HG03196 (cell line): ENCODE data around the gene PLEKHG1.

Source experiments
- ATAC-seq: cut with Tn5 transposase; IDR thresholded peaks from one replicate; pipeline ENCODE4 v1.9.1; 2021; ENCODE audit not compliant: unreplicated experiment

The PLEKHG1 gene

DNA sequence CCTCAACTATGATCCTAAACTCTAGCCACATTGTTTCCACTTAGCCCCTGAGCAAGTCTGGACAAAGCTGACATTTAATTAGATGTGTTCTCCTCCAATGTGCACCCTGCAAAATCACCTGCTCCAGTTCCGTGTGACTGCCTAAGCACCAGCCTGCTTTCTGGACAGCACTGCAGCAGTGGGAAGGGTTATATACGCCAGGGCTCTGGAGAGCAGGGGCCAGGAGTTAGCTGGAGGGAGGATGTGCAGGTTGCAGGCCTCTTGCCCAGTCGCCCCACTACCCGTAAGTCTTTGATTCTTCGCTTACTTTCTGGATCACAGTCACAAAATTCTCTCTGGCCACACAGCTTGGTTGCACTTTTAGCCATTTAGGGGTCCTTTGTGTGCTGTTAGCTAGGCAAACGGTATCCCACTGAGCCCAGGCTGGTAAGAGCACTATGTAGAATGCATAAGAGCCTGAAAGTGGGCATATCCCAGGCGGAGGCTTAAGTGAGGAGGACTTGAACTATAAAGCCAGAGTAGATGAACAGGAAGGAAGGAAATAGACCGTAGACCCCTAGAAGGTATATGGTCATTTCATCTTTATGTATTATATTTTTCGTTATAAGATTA lies 10.7 kb upstream of the PLEKHG1 start:
- ATAC-seq = no peak

DNA sequence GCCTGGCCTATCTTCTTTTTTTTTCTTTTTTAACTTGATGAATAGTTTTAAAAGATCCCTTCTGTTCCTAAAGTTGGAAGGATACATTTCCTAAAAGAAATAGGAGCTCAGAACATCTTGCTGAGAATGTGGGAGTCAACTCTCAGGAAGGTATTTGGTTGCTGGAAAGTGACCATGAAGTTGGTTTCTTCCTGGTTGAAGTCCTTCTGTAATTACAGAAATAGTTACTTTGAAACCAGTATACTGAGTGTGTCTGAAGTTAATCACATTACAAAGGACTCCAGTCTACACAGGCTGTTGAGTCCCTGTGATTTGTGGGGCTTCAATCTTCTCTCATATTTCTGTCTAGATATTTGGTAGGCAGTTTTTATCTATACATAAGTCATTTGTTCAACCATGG lies 9.8 kb upstream of the PLEKHG1 start:
- ATAC-seq = no peak

DNA sequence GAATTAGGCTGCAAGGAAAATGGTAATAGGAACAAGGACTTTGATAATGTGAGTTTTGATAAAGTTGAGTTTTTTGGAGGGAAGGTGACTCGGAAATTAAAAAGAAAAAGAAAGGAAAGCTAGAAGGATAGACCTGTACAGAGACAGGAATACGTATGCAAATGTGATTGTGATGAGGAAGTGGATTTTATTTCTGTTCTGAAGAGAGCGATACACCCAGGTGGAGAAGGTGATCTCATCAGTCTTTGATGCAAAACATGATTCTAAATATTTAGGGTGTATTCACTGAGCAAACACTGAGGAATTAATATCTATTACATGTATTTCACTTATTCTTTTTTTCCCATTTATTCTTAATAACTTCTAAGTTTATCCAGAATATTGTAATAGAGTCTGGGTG lies 9.2 kb upstream of the PLEKHG1 start:
- ATAC-seq = no peak

- no peak for ATAC-seq
Observed at GRCh38 chr6:150592377-150592995, 7.2 kb upstream of the PLEKHG1 start.

- no peak for ATAC-seq
Observed at GRCh38 chr6:150593119-150593518, 6.6 kb upstream of the PLEKHG1 start.

DNA sequence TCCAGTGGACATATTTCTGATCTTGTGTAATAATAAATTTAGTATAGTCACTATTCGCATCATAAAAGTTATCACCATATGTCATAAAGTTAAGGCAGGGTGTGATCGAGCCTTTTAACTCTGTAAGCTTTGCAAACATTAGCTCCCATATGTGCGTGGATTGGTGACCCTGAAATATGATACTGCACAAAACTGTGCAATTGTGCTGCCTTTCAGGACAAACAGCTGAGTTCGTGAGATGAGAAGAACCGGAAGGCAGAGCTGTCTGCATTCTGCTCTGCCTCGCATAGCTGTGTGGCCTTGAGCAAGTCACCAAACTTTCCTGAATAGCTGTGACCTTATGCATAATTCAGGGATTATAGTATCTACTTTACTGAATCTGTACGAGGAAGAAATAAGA lies 3.2 kb upstream of the PLEKHG1 start:
- no peak for ATAC-seq

- no peak for ATAC-seq
Observed at GRCh38 chr6:150598401-150598800, 1.3 kb upstream of the PLEKHG1 start.

DNA sequence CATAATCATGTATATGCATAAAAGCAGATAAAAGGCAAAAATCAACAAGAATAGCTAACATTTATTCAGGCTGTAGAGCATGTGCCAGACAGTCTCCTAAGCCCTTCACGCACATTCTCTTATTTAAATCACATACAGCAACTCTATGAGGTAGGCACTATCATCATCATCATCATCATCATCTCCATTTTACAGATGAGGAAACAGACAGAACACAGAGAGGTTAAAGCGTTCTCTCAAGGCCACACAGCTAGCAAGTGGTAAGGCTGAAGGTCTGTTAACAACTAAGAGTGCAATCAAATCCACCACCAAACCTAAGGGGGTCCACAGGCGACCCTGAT lies 857 bp upstream of the PLEKHG1 start:
- ATAC-seq = no peak

DNA sequence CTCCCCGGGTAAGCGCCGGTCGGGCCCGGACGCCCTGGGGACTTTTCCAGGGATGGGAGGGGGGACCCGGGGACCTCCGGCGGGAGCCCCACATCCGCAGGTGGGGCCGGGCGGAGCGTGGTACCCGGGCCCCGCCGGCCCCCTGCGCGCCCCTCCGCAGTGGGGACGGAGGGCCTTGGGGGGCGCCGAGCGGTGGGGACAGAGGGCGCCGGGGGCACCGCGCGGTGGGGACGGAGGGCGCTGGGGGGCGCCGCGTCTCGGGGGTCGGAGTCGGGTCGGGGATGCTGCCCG lies 270 bp downstream of the PLEKHG1 start:
- peak; percentile 14 for ATAC-seq

- ATAC-seq = peak; percentile 67
Observed at GRCh38 chr6:150600301-150601017, 774 bp downstream of the PLEKHG1 start.

GRCh38 chr6:150601439-150601838 lies 1.8 kb downstream of the PLEKHG1 start:
- ATAC-seq = no peak

- ATAC-seq = no peak
Observed at GRCh38 chr6:150603176-150603575, 3.5 kb downstream of the PLEKHG1 start.

DNA sequence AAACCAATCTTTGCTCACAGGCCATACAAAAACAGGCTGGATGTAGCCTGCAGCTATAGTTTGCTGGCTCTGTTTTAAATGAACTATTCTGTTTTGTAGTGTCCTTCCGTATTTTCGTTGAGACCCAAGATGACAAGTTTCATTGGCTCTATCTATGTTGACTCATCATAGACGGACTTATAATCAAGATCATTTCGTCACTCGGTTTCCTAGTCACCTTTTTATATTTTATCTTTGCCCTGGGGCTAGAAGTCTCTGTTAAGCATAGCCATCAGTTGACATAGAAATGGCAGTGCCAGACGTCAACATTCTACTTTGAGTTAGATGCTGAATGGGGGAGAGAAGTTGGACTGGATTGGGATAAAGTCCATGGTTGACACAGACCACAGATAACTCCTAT lies 4.8 kb downstream of the PLEKHG1 start:
- no peak for ATAC-seq

DNA sequence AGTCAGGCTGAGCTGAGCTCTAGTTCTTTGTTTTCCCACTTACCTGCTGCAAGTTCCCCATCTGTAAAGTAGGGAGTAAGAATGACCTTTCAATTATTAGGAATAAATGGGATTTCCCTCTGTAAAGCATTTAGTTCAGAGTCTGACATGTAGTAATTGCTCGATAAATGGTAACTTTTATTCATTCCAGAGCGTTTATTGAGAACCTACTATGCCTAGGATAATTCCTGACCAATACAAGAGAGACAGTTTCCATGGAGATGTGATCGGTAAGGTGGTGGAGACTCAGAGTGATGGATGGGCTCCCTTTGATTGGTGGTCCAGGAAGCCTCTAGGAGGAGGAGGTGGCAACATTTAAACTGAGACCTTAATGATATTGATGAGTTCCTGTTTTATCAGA lies 5.6 kb downstream of the PLEKHG1 start:
- ATAC-seq = no peak

DNA sequence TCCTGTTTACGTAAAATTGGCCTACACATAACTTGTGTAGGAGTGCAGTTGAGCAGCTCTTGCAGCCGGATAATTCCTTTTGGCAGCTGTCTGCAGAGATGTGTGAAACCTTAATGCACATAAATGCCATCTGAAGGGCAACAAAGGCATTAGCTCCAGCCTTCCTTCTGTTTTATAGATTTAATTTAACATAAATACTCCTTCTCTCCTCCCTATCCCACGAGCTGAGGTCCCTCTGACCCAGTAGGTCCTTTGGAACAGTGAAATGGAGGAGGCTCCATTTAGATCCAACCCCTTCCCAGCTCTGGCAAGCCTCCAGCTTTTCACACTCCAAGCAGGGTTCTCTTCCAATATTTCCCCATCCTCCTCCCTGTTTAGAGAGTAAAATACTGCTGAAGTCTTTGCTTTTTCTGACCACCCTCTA lies 6.5 kb downstream of the PLEKHG1 start:
- ATAC-seq = no peak

DNA sequence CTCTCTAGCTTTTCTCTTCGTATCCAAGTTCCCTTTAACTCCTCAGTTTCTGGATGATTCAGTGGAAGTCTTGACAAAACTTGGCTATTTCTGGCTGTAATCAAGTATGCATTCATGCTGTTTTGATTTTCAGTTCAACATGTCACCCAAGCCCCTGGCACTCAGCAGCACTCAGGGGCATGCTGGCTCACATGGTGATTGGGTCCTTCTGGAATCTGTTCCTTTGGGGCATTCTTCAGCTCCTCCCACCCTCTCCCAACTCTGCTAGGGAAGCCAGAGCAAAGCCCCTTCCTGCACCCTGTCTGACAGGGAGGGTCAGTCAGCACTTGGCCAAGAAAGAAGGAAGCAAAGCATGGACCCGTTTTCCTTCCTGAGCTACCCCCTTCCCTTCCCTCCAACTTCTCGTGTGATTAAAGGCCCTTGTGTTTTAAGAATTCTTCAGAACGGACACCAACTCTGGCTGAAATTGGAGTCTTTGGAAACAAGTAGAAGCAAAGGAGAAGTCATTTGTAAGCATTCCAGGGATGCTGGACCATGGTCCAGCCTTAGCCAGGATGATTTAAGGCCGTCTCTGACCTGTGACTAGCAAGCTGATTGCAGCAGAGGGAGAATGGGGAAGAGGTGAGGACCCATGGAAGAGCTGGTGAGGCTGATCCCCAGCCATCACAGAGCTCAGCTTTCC lies 7.1 kb downstream of the PLEKHG1 start:
- ATAC-seq = no peak

GRCh38 chr6:150607329-150607650 lies 7.6 kb downstream of the PLEKHG1 start:
- no peak for ATAC-seq

DNA sequence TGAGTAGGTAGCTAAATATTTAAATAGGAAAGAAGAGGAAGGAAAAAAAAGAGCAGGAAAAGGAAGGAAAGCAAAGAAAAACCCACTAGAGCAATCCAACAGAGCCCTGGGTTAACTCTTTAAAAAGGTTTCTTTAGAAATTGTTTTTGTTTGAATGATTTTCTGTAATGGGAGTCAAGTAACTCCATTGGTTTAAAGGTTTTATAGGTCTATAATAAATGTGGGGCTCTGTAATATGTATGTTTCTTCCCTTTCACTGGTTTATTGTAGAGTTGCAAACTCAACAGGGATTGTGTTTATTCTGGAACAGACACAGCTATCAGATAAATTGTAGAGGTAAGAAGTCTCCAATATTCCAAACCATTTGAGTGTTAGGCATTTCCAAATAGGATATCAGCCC lies 10.9 kb downstream of the PLEKHG1 start:
- ATAC-seq = no peak

GRCh38 chr6:150613269-150613668 lies 13.6 kb downstream of the PLEKHG1 start:
- ATAC-seq = no peak

DNA sequence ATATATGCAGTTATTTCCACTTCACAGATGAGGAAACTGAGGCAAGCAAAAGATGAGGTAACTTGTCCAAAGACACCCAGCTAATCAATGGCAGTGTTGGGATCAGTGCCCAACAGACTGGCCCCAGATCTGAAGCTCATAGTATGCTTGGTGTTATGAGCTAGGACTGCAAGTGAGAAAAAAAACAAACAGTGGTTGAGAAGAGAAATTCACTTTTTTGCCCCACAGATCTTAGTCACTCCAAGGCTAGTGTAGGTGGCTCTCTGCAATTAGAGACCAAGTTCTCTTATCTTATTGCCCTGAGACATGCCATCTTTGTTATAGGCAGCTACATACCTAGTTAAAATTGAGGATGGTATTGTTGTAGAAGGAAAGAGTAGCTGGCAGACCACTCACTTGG lies 16.3 kb downstream of the PLEKHG1 start:
- no peak for ATAC-seq

- ATAC-seq = no peak
Observed at GRCh38 chr6:150616586-150616985, 16.9 kb downstream of the PLEKHG1 start.

DNA sequence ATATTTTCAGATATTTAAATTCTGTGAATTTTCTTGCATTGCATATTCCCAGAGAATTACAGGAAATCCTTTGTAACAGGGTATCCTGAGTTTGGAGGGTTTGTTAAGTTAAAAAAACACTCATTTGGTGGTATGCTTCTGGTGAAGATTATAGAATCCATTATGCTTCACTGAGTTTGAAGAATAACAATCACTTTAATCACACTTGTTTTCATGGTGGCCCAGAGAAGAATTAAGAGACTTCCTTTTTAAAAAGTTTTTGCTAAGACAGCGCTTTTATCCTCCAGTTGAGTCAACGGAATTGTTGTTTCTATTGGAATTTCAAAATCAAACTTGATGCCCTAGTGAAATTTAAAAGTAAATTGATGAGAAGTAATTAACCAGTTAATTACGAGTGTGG lies 17.4 kb downstream of the PLEKHG1 start:
- no peak for ATAC-seq
